MCF 10A (cell line): ENCODE measurements around the gene CAMK2B. TPM values are rescaled to one million over a fixed set of nuclear protein-coding genes. Genes with fewer than 3 reads are reported as not detected.

Experiments used
- BruUV-seq: library from RNA; stranded (reverse); fragments of 400-500 nt; replicated peaks from 2 replicates; lab custom pipeline; 2021; lab: Mats Ljungman, UMichigan
- CTCF ChIA-PET: fragments of 300-600 bp; sonication (Branson Sonifier 250); formaldehyde crosslinking; extraction: SDS; loops from one replicate; lab custom pipeline; 2021; ENCODE audit warnings: antibody characterized with exemption, inconsistent platforms; lab: Yijun Ruan, JAX
- POLR2A ChIA-PET: fragments of 300-600, 350-650 bp; sonication (Branson Sonifier 250); formaldehyde crosslinking; extraction: SDS; loops from one replicate; lab custom pipeline; 2020; ENCODE audit warnings: antibody characterized with exemption, inconsistent platforms; lab: Yijun Ruan, JAX
- DNase-seq: peaks from one replicate; pipeline ENCODE4 v3.0.0-alpha.2; 2018; ENCODE audit not compliant: unreplicated experiment
- H3K27ac Mint-ChIP-seq: one replicate; pipeline ENCODE4 v1.8.0; 2022; ENCODE audit warnings: mild to moderate bottlenecking, low read depth, mixed read lengths; ENCODE audit not compliant: unreplicated experiment
- H3K27me3 Mint-ChIP-seq: one replicate; pipeline ENCODE4 v1.8.0; 2022; ENCODE audit warnings: mixed read lengths; ENCODE audit not compliant: insufficient read depth, unreplicated experiment
- H3K36me3 Mint-ChIP-seq: one replicate; pipeline ENCODE4 v1.8.0; 2022; ENCODE audit warnings: mild to moderate bottlenecking, moderate library complexity, mixed read lengths; ENCODE audit not compliant: insufficient read depth, unreplicated experiment
- H3K4me1 Mint-ChIP-seq: one replicate; pipeline ENCODE4 v1.8.0; 2022; ENCODE audit warnings: mixed read lengths; ENCODE audit not compliant: insufficient read depth, unreplicated experiment
- H3K4me3 Mint-ChIP-seq: one replicate; pipeline ENCODE4 v1.8.0; 2022; ENCODE audit warnings: mild to moderate bottlenecking, moderate library complexity, mixed read lengths; ENCODE audit not compliant: unreplicated experiment
- H3K9me3 Mint-ChIP-seq: one replicate; pipeline ENCODE4 v1.8.0; 2022; ENCODE audit warnings: mixed read lengths; ENCODE audit not compliant: unreplicated experiment
- intact Hi-C: fragments of 100-400 bp; cut with micrococcal nuclease; formaldehyde crosslinking; loops from 2 replicates; pipeline ENCODE4 v1.14.1; 2022
- total RNA-seq: library from RNA; stranded (reverse); gene quantifications from 2 replicates; pipeline ENCODE4 v1.2.3, GENCODE V29; 2022
- TF ChIP-seq, protein P1 (sequence below): fragments of 200-600 bp; IDR thresholded peaks from one replicate; pipeline ENCODE4 v1.8.0; 2022; ENCODE audit warnings: antibody characterized with exemption, mild to moderate bottlenecking; ENCODE audit not compliant: unreplicated experiment

The CAMK2B gene
- total RNA-seq, 1 experiment from 2014 or later = 1.8 TPM

DNA sequence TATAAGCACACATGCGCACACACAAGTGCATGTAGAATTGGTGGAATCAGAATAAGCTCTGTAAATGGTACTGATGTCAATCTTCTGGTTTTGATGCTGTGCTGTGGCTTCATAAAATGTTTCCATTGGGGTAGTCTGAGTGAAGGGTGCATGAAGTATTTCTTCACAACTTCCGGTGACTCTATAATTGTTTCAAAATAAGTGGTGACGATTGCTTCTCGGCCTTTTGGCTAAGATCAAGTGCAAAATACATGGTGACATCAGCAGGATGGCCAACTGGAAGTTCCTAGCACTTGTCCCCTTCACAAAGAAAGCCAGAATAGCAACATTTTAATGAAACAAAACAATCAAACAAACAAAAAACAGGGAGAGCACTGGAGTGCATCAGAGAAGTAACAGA lies 41.6 kb upstream of the CAMK2B start:
- intact Hi-C loops = no loop called here
- TF ChIP-seq, protein P1, sequence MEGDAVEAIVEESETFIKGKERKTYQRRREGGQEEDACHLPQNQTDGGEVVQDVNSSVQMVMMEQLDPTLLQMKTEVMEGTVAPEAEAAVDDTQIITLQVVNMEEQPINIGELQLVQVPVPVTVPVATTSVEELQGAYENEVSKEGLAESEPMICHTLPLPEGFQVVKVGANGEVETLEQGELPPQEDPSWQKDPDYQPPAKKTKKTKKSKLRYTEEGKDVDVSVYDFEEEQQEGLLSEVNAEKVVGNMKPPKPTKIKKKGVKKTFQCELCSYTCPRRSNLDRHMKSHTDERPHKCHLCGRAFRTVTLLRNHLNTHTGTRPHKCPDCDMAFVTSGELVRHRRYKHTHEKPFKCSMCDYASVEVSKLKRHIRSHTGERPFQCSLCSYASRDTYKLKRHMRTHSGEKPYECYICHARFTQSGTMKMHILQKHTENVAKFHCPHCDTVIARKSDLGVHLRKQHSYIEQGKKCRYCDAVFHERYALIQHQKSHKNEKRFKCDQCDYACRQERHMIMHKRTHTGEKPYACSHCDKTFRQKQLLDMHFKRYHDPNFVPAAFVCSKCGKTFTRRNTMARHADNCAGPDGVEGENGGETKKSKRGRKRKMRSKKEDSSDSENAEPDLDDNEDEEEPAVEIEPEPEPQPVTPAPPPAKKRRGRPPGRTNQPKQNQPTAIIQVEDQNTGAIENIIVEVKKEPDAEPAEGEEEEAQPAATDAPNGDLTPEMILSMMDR = no peak
- POLR2A ChIA-PET = interaction anchor here (0.7 kb wide), 1 partner anchor 98 kb away, joined by 3 read pairs; no protein-coding TSS in a partner anchor
- Mint-ChIP-seq H3K9me3 (no peaks in the 10 kb centered on the region), H3K36me3 (no peaks in the 10 kb centered on the region), H3K27ac (no peak overlapping the region), H3K4me1 (no peaks in the 10 kb centered on the region), H3K27me3 (peaks cover 10% of the 10 kb centered on the region), H3K4me3 (no peak overlapping the region)
- no TSS peak for BruUV-seq
- CTCF ChIA-PET = interaction anchor here (0.6 kb wide), 1 partner anchor 68 kb away, joined by 3 read pairs; no protein-coding TSS in a partner anchor
- no peak for DNase-seq

DNA sequence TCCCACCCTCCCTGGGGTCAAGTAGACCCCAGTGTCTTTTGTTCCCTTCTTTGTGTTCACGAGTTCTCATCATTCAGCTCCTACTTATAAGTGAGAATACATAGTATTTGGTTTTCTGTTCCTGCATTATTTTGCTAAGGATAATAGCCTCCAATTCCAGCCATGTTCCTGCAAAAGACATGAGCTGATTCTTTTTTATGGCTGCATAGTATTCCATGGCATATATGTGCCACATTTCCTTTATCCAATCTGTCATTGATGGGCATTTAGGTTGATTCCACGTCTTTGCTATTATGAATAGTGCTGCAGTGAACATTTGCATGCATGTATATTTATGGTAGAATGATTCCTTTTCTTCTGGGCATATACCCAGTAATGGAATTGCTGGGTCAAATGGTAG lies 28.3 kb upstream of the CAMK2B start:
- ChIA-PET POLR2A (no interaction called here), CTCF (no interaction called here)
- H3K4me3 Mint-ChIP-seq = no peak overlapping the region
- H3K27me3 Mint-ChIP-seq = peaks cover 46% of the 10 kb centered on the region
- no TSS peak for BruUV-seq
- H3K4me1 Mint-ChIP-seq = no peaks in the 10 kb centered on the region
- H3K9me3 Mint-ChIP-seq = no peaks in the 10 kb centered on the region
- no peaks in the 10 kb centered on the region for H3K36me3 Mint-ChIP-seq
- intact Hi-C loops = no loop called here
- TF ChIP-seq, protein P1 = no peak
- DNase-seq = no peak
- H3K27ac Mint-ChIP-seq = no peak overlapping the region

DNA sequence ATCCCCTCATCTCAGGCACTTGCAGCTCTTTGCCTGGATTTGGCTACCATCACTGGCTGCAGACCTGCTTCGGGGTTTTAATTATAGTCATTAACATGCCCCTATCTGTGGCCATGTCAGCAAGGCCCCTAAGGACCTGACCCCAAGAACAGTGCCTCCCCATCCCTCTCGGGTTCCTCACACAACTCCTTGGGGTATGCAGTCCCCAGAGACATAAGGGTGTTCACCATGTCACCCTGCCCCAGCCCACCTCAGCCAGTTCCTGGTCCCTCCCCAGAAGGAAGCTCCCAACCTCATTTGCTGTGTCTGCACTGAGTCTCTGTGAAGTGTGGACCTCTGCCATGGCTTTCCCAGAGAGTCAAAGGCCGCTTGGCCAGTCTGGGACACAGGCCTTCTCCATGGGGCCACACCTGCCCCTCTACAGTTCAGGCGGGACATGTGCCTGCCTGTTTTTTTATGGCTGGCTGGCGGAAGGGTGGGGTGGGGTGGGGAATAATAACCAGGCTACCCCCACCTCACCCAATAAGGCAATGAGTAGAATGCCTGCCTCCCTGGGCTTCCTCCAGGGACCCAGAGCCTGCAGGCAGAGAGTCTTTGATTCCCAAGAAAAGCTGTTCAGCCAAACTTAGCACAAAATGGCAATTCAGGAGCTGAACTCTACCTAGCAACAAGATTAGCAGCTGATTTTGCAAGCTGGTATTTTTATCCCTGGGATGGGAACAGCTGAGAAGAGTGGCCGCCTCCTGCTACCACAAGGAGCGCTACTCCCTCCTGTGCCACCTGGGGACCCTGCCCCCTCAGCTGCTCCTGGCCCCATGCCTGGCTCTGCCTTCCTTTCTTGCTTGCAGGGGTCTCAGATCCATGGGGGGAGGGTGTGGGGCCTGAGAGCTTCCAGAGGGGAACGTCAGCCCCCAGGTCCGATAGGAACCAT lies 23.7 kb upstream of the CAMK2B start:
- no peaks in the 10 kb centered on the region for H3K36me3 Mint-ChIP-seq
- DNase-seq = no peak
- TF ChIP-seq, protein P1 = no peak
- intact Hi-C loops = no loop called here
- H3K27ac Mint-ChIP-seq = no peak overlapping the region
- ChIA-PET POLR2A (interaction anchor here (0.9 kb wide), 1 partner anchor 11 kb away, joined by 3 read pairs; no protein-coding TSS in a partner anchor), CTCF (interaction anchor here (0.6 to 0.7 kb wide), 3 partner anchors 197 to 1164 kb away, joined by 3 read pairs; no protein-coding TSS in a partner anchor)
- H3K4me3 Mint-ChIP-seq = no peak overlapping the region
- no peaks in the 10 kb centered on the region for H3K4me1 Mint-ChIP-seq
- peaks cover 24% of the 10 kb centered on the region for H3K27me3 Mint-ChIP-seq
- BruUV-seq = no TSS peak
- H3K9me3 Mint-ChIP-seq = no peaks in the 10 kb centered on the region

DNA sequence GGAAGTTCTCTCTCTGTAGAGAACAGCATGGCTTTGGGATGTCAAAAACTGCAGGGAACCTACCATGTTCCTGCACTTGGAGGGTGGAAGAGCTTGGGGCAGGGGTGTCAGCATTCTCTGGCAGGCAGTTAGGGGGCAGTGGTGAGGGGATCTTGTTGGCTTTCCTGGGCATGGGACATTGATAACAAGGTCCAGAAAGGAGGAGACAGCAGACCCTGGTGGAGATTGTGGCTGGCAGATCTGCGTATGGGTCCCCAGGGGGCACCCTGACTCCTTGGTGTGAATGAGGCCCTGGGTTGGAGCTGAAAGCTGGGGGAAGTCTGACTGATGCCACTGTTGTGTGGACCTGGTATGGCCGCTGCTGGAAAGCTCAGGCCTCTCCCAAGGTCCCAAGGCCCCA lies 22.9 kb upstream of the CAMK2B start:
- BruUV-seq = no TSS peak
- TF ChIP-seq, protein P1 = no peak
- Mint-ChIP-seq H3K4me3 (no peak overlapping the region), H3K27ac (no peak overlapping the region), H3K36me3 (no peaks in the 10 kb centered on the region), H3K4me1 (no peaks in the 10 kb centered on the region), H3K27me3 (peaks cover 18% of the 10 kb centered on the region), H3K9me3 (no peaks in the 10 kb centered on the region)
- POLR2A ChIA-PET = interaction anchor here (0.9 kb wide), 1 partner anchor 10 kb away, joined by 3 read pairs; no protein-coding TSS in a partner anchor
- CTCF ChIA-PET = interaction anchor here (0.5 to 0.6 kb wide), 4 partner anchors 29 to 208 kb away, joined by 3 to 5 read pairs (median 3); no protein-coding TSS in a partner anchor
- intact Hi-C loops = no loop called here
- peak; percentile 24 for DNase-seq
